ENCODE data around the gene TRIM5.

Gene TRIM5

GRCh38 chr11:5700421-5701054, 15.7 kb upstream of the TRIM5 start:
- ATAC-seq, result no peak
- TF ChIP-seq PPARA (CRISPR knock-in tag; IDR thresholded peaks at IDR 0.05; ENCODE audit: borderline replicate concordance), result no peak

- TF ChIP-seq ISL1 (CRISPR knock-in tag; IDR thresholded peaks at IDR 0.05) (no peak), TCF4 (CRISPR knock-in tag; IDR thresholded peaks at IDR 0.05; ENCODE audit: borderline replicate concordance) (no peak), BACH2 (CRISPR knock-in tag; IDR thresholded peaks at IDR 0.05; ENCODE audit: borderline replicate concordance) (no peak), TOX (CRISPR knock-in tag; IDR thresholded peaks at IDR 0.05; ENCODE audit: borderline replicate concordance) (no peak), ZFP3 (CRISPR knock-in tag; IDR thresholded peaks at IDR 0.05) (no peak), ZC3H10 (CRISPR knock-in tag; IDR thresholded peaks at IDR 0.05) (no peak), OSR1 (CRISPR knock-in tag; IDR thresholded peaks at IDR 0.05) (no peak), GLIS3 (CRISPR knock-in tag; IDR thresholded peaks at IDR 0.05) (no peak)
- no peak for ATAC-seq
Observed at GRCh38 chr11:5698281-5698680, 13.4 kb upstream of the TRIM5 start.

- no peak for ATAC-seq
- no peak for TF ChIP-seq ZNF8 (CRISPR knock-in tag; IDR thresholded peaks at IDR 0.05)
- TF ChIP-seq CSRNP3 (CRISPR knock-in tag; IDR thresholded peaks at IDR 0.05), result no peak
- TF ChIP-seq TCF4 (CRISPR knock-in tag; IDR thresholded peaks at IDR 0.05; ENCODE audit: borderline replicate concordance), result no peak
- TF ChIP-seq ZNF565 (CRISPR knock-in tag; conservative IDR thresholded peaks at IDR 0.05; ENCODE audit: low read depth), result no peak
- no peak for TF ChIP-seq ZC3H10 (CRISPR knock-in tag; IDR thresholded peaks at IDR 0.05)
- no peak for TF ChIP-seq CSDC2 (CRISPR knock-in tag; IDR thresholded peaks at IDR 0.05)
- no peak for TF ChIP-seq GLIS3 (CRISPR knock-in tag; IDR thresholded peaks at IDR 0.05)
- TF ChIP-seq TOX (CRISPR knock-in tag; IDR thresholded peaks at IDR 0.05; ENCODE audit: borderline replicate concordance), result no peak
- no peak for TF ChIP-seq POU6F1 (CRISPR knock-in tag; IDR thresholded peaks at IDR 0.05; ENCODE audit: borderline replicate concordance, low read depth)
- TF ChIP-seq OSR1 (CRISPR knock-in tag; IDR thresholded peaks at IDR 0.05), result no peak
- no peak for TF ChIP-seq ZFP3 (CRISPR knock-in tag; IDR thresholded peaks at IDR 0.05)
- no peak for TF ChIP-seq BACH2 (CRISPR knock-in tag; IDR thresholded peaks at IDR 0.05; ENCODE audit: borderline replicate concordance)
Observed at GRCh38 chr11:5696210-5696609, 11.3 kb upstream of the TRIM5 start.

- TF ChIP-seq CSRNP3 (CRISPR knock-in tag; IDR thresholded peaks at IDR 0.05) (no peak), ZNF70 (CRISPR knock-in tag; IDR thresholded peaks at IDR 0.05) (no peak), ZFP30 (CRISPR knock-in tag; IDR thresholded peaks at IDR 0.05) (no peak), PPARA (CRISPR knock-in tag; IDR thresholded peaks at IDR 0.05; ENCODE audit: borderline replicate concordance) (no peak), POU6F1 (CRISPR knock-in tag; IDR thresholded peaks at IDR 0.05; ENCODE audit: borderline replicate concordance, low read depth) (no peak), TCF4 (CRISPR knock-in tag; IDR thresholded peaks at IDR 0.05; ENCODE audit: borderline replicate concordance) (no peak), SNAI2 (CRISPR knock-in tag; IDR thresholded peaks at IDR 0.05) (no peak), ZNF8 (CRISPR knock-in tag; IDR thresholded peaks at IDR 0.05) (no peak), ZNF565 (CRISPR knock-in tag; conservative IDR thresholded peaks at IDR 0.05; ENCODE audit: low read depth) (no peak), ZC3H10 (CRISPR knock-in tag; IDR thresholded peaks at IDR 0.05) (no peak), ARNTL (CRISPR knock-in tag; IDR thresholded peaks at IDR 0.05; ENCODE audit: borderline replicate concordance, low read depth) (no peak), ISL1 (CRISPR knock-in tag; IDR thresholded peaks at IDR 0.05) (no peak), OSR1 (CRISPR knock-in tag; IDR thresholded peaks at IDR 0.05) (no peak), TOX (CRISPR knock-in tag; IDR thresholded peaks at IDR 0.05; ENCODE audit: borderline replicate concordance) (no peak)
- no peak for ATAC-seq
Observed at GRCh38 chr11:5695580-5695979, 10.7 kb upstream of the TRIM5 start.

GRCh38 chr11:5694642-5695041, 9.8 kb upstream of the TRIM5 start:
- no peak for ATAC-seq
- TF ChIP-seq CREB5 (CRISPR knock-in tag; IDR thresholded peaks at IDR 0.05; ENCODE audit: low read depth) (no peak), ARNTL (CRISPR knock-in tag; IDR thresholded peaks at IDR 0.05; ENCODE audit: borderline replicate concordance, low read depth) (no peak), POU6F1 (CRISPR knock-in tag; IDR thresholded peaks at IDR 0.05; ENCODE audit: borderline replicate concordance, low read depth) (no peak), ISL1 (CRISPR knock-in tag; IDR thresholded peaks at IDR 0.05) (no peak), OSR1 (CRISPR knock-in tag; IDR thresholded peaks at IDR 0.05) (no peak), BACH2 (CRISPR knock-in tag; IDR thresholded peaks at IDR 0.05; ENCODE audit: borderline replicate concordance) (no peak), GLIS3 (CRISPR knock-in tag; IDR thresholded peaks at IDR 0.05) (no peak), TCF4 (CRISPR knock-in tag; IDR thresholded peaks at IDR 0.05; ENCODE audit: borderline replicate concordance) (no peak), ZFP3 (CRISPR knock-in tag; IDR thresholded peaks at IDR 0.05) (no peak), RARB (CRISPR knock-in tag; IDR thresholded peaks at IDR 0.05) (no peak)
